ENCODE data around the gene AKTIP.

The AKTIP gene

GRCh38 chr16:53480394-53480793 lies 22.6 kb downstream of the AKTIP start:
- no peak for DNase-seq (ENCODE audit: low read depth in 2 of 2)

- DNase-seq (ENCODE audit: low read depth in 2 of 2): no peak
These were observed 24.0 kb downstream of the AKTIP start for GRCh38 chr16:53478965-53479364.

GRCh38 chr16:53476867-53477266 lies 26.1 kb downstream of the AKTIP start:
- no peak for DNase-seq (ENCODE audit: low read depth in 2 of 2)

- DNase-seq (ENCODE audit: low read depth in 2 of 2): no peak
These were observed 37.3 kb downstream of the AKTIP start for GRCh38 chr16:53465606-53466280.

GRCh38 chr16:53458635-53459034 lies 44.4 kb downstream of the AKTIP start:
- no peak for DNase-seq (ENCODE audit: low read depth in 2 of 2)

- DNase-seq (ENCODE audit: low read depth in 2 of 2): peak; percentile 41 to 51
These were observed 45.3 kb downstream of the AKTIP start for GRCh38 chr16:53457670-53458069.

GRCh38 chr16:53456625-53457024 lies 46.4 kb downstream of the AKTIP start:
- no peak for DNase-seq (ENCODE audit: low read depth in 2 of 2)

- DNase-seq (ENCODE audit: low read depth in 2 of 2): no peak
These were observed 49.1 kb downstream of the AKTIP start for GRCh38 chr16:53453928-53454327.

- DNase-seq (ENCODE audit: low read depth in 2 of 2): no peak
These were observed 53.0 kb downstream of the AKTIP start for GRCh38 chr16:53449816-53450517.

GRCh38 chr16:53446090-53446489 lies 56.9 kb downstream of the AKTIP start:
- DNase-seq (ENCODE audit: low read depth in 2 of 2): no peak

- DNase-seq (ENCODE audit: low read depth in 2 of 2): no peak
These were observed 57.5 kb downstream of the AKTIP start for GRCh38 chr16:53445534-53445933.
